HG03064 (cell line): Measurements from ENCODE around the gene LRPAP1.

Source experiments
- ATAC-seq: cut with Tn5 transposase; IDR thresholded peaks from one replicate; pipeline ENCODE4 v1.9.1; 2021; ENCODE audit warnings: low read depth; ENCODE audit not compliant: unreplicated experiment

Gene LRPAP1

GRCh38 chr4:3533423-3533820 lies 1.2 kb upstream of the LRPAP1 start:
- no peak for ATAC-seq

- no peak for ATAC-seq
These were observed 665 bp upstream of the LRPAP1 start for GRCh38 chr4:3532751-3533422.

- peak; percentile 14 for ATAC-seq
These were observed 824 bp downstream of the LRPAP1 start for GRCh38 chr4:3531318-3531878.

- no peak for ATAC-seq
These were observed 1.5 kb downstream of the LRPAP1 start for GRCh38 chr4:3530663-3531254.

GRCh38 chr4:3530051-3530450 lies 2.2 kb downstream of the LRPAP1 start:
- no peak for ATAC-seq

GRCh38 chr4:3529363-3529762 lies 2.9 kb downstream of the LRPAP1 start:
- no peak for ATAC-seq

GRCh38 chr4:3527914-3528876 lies 4.0 kb downstream of the LRPAP1 start:
- ATAC-seq = no peak

- ATAC-seq = no peak
These were observed 4.9 kb downstream of the LRPAP1 start for GRCh38 chr4:3527101-3527913.

- no peak for ATAC-seq
These were observed 5.8 kb downstream of the LRPAP1 start for GRCh38 chr4:3526456-3526855.

GRCh38 chr4:3525532-3526430 lies 6.4 kb downstream of the LRPAP1 start:
- ATAC-seq = no peak

- ATAC-seq = no peak
These were observed 7.3 kb downstream of the LRPAP1 start for GRCh38 chr4:3524920-3525319.

- ATAC-seq = no peak
These were observed 7.9 kb downstream of the LRPAP1 start for GRCh38 chr4:3524349-3524748.

GRCh38 chr4:3523628-3524221 lies 8.5 kb downstream of the LRPAP1 start:
- no peak for ATAC-seq

GRCh38 chr4:3523146-3523627 lies 9.0 kb downstream of the LRPAP1 start:
- no peak for ATAC-seq

- no peak for ATAC-seq
These were observed 9.6 kb downstream of the LRPAP1 start for GRCh38 chr4:3522651-3523050.

- no peak for ATAC-seq
These were observed 9.9 kb downstream of the LRPAP1 start for GRCh38 chr4:3522326-3522640.

- no peak for ATAC-seq
These were observed 10.4 kb downstream of the LRPAP1 start for GRCh38 chr4:3521621-3522325.
